Duodenal mucosa (tissue), 2 donors: Measurements from ENCODE around the gene MOB3C.
A peak's percentile ranks its signal among the peaks of the same experiment; 100 is the strongest.

Experiments used
- H3K27ac ChIP-seq: one replicate; pipeline ENCODE4 v1.7.0; 2013; ENCODE audit warnings: low read depth, low read length
- H3K27me3 ChIP-seq, 2 donors: one replicate each; pipeline ENCODE4 v1.7.0; 2013; ENCODE audit warnings: low read length in 2 of 2, control low read depth in 1 of 2; ENCODE audit not compliant: insufficient read depth in 2 of 2, control insufficient read depth in 1 of 2
- H3K36me3 ChIP-seq, 2 donors: one replicate each; pipeline ENCODE4 v1.7.0; 2013; ENCODE audit warnings: low read length in 2 of 2, control low read depth in 1 of 2; ENCODE audit not compliant: insufficient read depth in 2 of 2, control insufficient read depth in 1 of 2
- H3K4me1 ChIP-seq, 2 donors: one replicate each; pipeline ENCODE4 v1.7.0; 2013; ENCODE audit warnings: low read length in 2 of 2, control low read depth in 1 of 2; ENCODE audit not compliant: insufficient read depth in 2 of 2, control insufficient read depth in 1 of 2
- H3K4me3 ChIP-seq, 2 donors: one replicate each; pipeline ENCODE4 v1.7.0; 2013; ENCODE audit warnings: low read length in 2 of 2, low read depth in 1 of 2
- H3K9ac ChIP-seq, 2 donors: one replicate each; pipeline ENCODE4 v1.7.0; 2013; ENCODE audit warnings: low read length in 2 of 2, low read depth in 1 of 2
- H3K9me3 ChIP-seq, 2 donors: one replicate each; pipeline ENCODE4 v1.7.0; 2013; ENCODE audit warnings: low read length in 2 of 2, control low read depth in 1 of 2; ENCODE audit not compliant: control insufficient read depth in 1 of 2

The MOB3C gene

GRCh38 chr1:46618754-46619415 is 2.3 kb upstream of the MOB3C start:
- Histone ChIP-seq H3K27me3 (no peaks in the 10 kb centered on the region), H3K36me3 (no peaks in the 10 kb centered on the region), H3K4me3 (no peak overlapping the region), H3K9me3 (no peaks in the 10 kb centered on the region), H3K4me1 (peaks cover 26 to 27% of the 10 kb centered on the region in 2 donors), H3K27ac (no peak overlapping the region), H3K9ac (no peak overlapping the region)

GRCh38 chr1:46617833-46618232 is 1.2 kb upstream of the MOB3C start:
- Histone ChIP-seq H3K27ac (no peak overlapping the region), H3K9me3 (no peaks in the 10 kb centered on the region), H3K36me3 (peaks cover 2 to 4% of the 10 kb centered on the region in 2 donors), H3K27me3 (no peaks in the 10 kb centered on the region), H3K9ac (no peak overlapping the region), H3K4me1 (peaks cover 30 to 35% of the 10 kb centered on the region in 2 donors), H3K4me3 (no peak overlapping the region)

GRCh38 chr1:46617108-46617800 is 643 bp upstream of the MOB3C start:
- Histone ChIP-seq H3K9me3 (no peaks in the 10 kb centered on the region), H3K36me3 (peaks cover 5 to 6% of the 10 kb centered on the region in 2 donors), H3K27ac (peak overlapping the region; percentile 87), H3K27me3 (no peaks in the 10 kb centered on the region), H3K4me3 (peak overlapping the region; percentile 68 to 95), H3K9ac (peak overlapping the region; percentile 72 to 96), H3K4me1 (peaks cover 30 to 37% of the 10 kb centered on the region in 2 donors)

GRCh38 chr1:46615735-46616134 is 876 bp downstream of the MOB3C start:
- Histone ChIP-seq H3K36me3 (peaks cover 9% of the 10 kb centered on the region in 2 donors), H3K4me1 (peaks cover 37% of the 10 kb centered on the region in 2 donors), H3K4me3 (peak overlapping the region; percentile 68 to 95), H3K27ac (peak overlapping the region; percentile 87), H3K9me3 (no peaks in the 10 kb centered on the region), H3K27me3 (no peaks in the 10 kb centered on the region), H3K9ac (peak overlapping the region; percentile 72 to 79)

- no peaks in the 10 kb centered on the region for H3K27me3 ChIP-seq
- H3K4me3 ChIP-seq = peak overlapping the region; percentile 68 to 95
- H3K27ac ChIP-seq = no peak overlapping the region
- H3K36me3 ChIP-seq = peaks cover 10 to 13% of the 10 kb centered on the region in 2 donors
- no peaks in the 10 kb centered on the region for H3K9me3 ChIP-seq
- H3K9ac ChIP-seq = peak overlapping the region in 1 of 2 donors; percentile 72
- peaks cover 37% of the 10 kb centered on the region in 2 donors for H3K4me1 ChIP-seq
These were observed 1.5 kb downstream of the MOB3C start for GRCh38 chr1:46615088-46615487.

- H3K27ac ChIP-seq = no peak overlapping the region
- no peak overlapping the region for H3K4me3 ChIP-seq
- H3K9ac ChIP-seq = no peak overlapping the region
- H3K27me3 ChIP-seq = no peaks in the 10 kb centered on the region
- peaks cover 14 to 18% of the 10 kb centered on the region in 2 donors for H3K36me3 ChIP-seq
- peaks cover 37% of the 10 kb centered on the region in 2 donors for H3K4me1 ChIP-seq
- H3K9me3 ChIP-seq = no peaks in the 10 kb centered on the region
These were observed 2.0 kb downstream of the MOB3C start for GRCh38 chr1:46614604-46614984.

GRCh38 chr1:46613661-46614603 is 2.7 kb downstream of the MOB3C start:
- no peaks in the 10 kb centered on the region for H3K9me3 ChIP-seq
- no peaks in the 10 kb centered on the region for H3K27me3 ChIP-seq
- peak overlapping the region in 1 of 2 donors; percentile 32 for H3K4me3 ChIP-seq
- no peak overlapping the region for H3K27ac ChIP-seq
- peaks cover 37% of the 10 kb centered on the region in 2 donors for H3K4me1 ChIP-seq
- H3K36me3 ChIP-seq = peaks cover 21 to 24% of the 10 kb centered on the region in 2 donors
- H3K9ac ChIP-seq = no peak overlapping the region

GRCh38 chr1:46612937-46613660 is 3.5 kb downstream of the MOB3C start:
- Histone ChIP-seq H3K36me3 (peaks cover 24 to 33% of the 10 kb centered on the region in 2 donors), H3K4me1 (peaks cover 37% of the 10 kb centered on the region in 2 donors), H3K9ac (no peak overlapping the region), H3K9me3 (no peaks in the 10 kb centered on the region), H3K27me3 (no peaks in the 10 kb centered on the region), H3K4me3 (peak overlapping the region in 1 of 2 donors; percentile 32), H3K27ac (no peak overlapping the region)

GRCh38 chr1:46611691-46612221 is 4.9 kb downstream of the MOB3C start:
- H3K36me3 ChIP-seq = peaks cover 24 to 33% of the 10 kb centered on the region in 2 donors
- no peaks in the 10 kb centered on the region for H3K9me3 ChIP-seq
- H3K27me3 ChIP-seq = no peaks in the 10 kb centered on the region
- H3K4me1 ChIP-seq = peaks cover 30 to 31% of the 10 kb centered on the region in 2 donors
- H3K9ac ChIP-seq = peak overlapping the region in 1 of 2 donors; percentile 8
- no peak overlapping the region for H3K4me3 ChIP-seq
- H3K27ac ChIP-seq = no peak overlapping the region
